DND-41 (cell line): Measurements from ENCODE around the gene STARD7.

ENCODE experiments used
- ATAC-seq: fragments of 200-7000 bp; cut with Tn5 transposase; 3 replicates; pipeline ENCODE4 v1.9.1; 2021; ENCODE audit warnings: low read depth; ENCODE audit not compliant: insufficient read depth
- DNase-seq: peaks from one replicate; pipeline ENCODE4 v3.0.0-alpha.2; 2020
- H2AFZ ChIP-seq: 2 replicates; pipeline ENCODE4 v1.6.0; 2012; ENCODE audit warnings: low read depth, low read length
- H3K27ac ChIP-seq: 2 replicates; pipeline ENCODE4 v1.5.1; 2012; ENCODE audit warnings: low read length, inconsistent platforms
- H3K27me3 ChIP-seq: fragments of 200-600 bp; sonication (generic); 2 replicates; pipeline ENCODE4 v1.6.0; 2012; ENCODE audit warnings: low read length, mild to moderate bottlenecking, inconsistent platforms; ENCODE audit not compliant: insufficient read depth, poor library complexity
- H3K36me3 ChIP-seq: 2 replicates; pipeline ENCODE4 v1.5.1; 2012; ENCODE audit warnings: low read length, inconsistent platforms; ENCODE audit not compliant: insufficient read depth
- H3K4me1 ChIP-seq: 2 replicates; pipeline ENCODE4 v1.5.1; 2012; ENCODE audit warnings: mild to moderate bottlenecking, low read length; ENCODE audit not compliant: insufficient read depth
- H3K4me2 ChIP-seq: 2 replicates; pipeline ENCODE4 v1.6.0; 2012; ENCODE audit warnings: mild to moderate bottlenecking, moderate library complexity, low read length, inconsistent platforms; ENCODE audit not compliant: insufficient read depth
- H3K4me3 ChIP-seq, 2 experiments: fragments of 200-600 bp in 1 of 2; shearing (Covaris generic) in 1 of 2; 2 replicates each; pipeline ENCODE4 v1.5.1; 2012 to 2016; ENCODE audit warnings: inconsistent platforms in 2 of 2, low read length in 2 of 2, mild to moderate bottlenecking in 2 of 2, low read depth in 1 of 2, moderate library complexity in 1 of 2
- H3K79me2 ChIP-seq: 2 replicates; pipeline ENCODE4 v1.6.0; 2012; ENCODE audit warnings: low read length, inconsistent platforms; ENCODE audit not compliant: insufficient read depth
- H3K9ac ChIP-seq: 2 replicates; pipeline ENCODE4 v1.6.0; 2012; ENCODE audit warnings: low read depth, mild to moderate bottlenecking, inconsistent platforms, low read length, moderate library complexity
- H3K9me3 ChIP-seq: 2 replicates; pipeline ENCODE4 v1.5.1; 2012; ENCODE audit warnings: low read length, moderate library complexity, mild to moderate bottlenecking, inconsistent platforms; ENCODE audit not compliant: insufficient read depth, severe bottlenecking
- H4K20me1 ChIP-seq: 2 replicates; pipeline ENCODE4 v1.6.0; 2012; ENCODE audit warnings: low read length; ENCODE audit not compliant: insufficient read depth
- EZH2 ChIP-seq: IDR thresholded peaks from 3 replicates; pipeline ENCODE4 v1.6.1; 2012; ENCODE audit warnings: borderline replicate concordance, low read depth, mild to moderate bottlenecking, moderate library complexity, low read length, inconsistent platforms; ENCODE audit not compliant: severe bottlenecking
- TF ChIP-seq, protein P1 (sequence below): IDR thresholded peaks from 2 replicates; pipeline ENCODE4 v1.5.1; 2012; ENCODE audit warnings: borderline replicate concordance, low read length, moderate library complexity, mild to moderate bottlenecking; ENCODE audit not compliant: poor library complexity, severe bottlenecking; ENCODE audit errors: extremely low read depth

The STARD7 gene

DNA sequence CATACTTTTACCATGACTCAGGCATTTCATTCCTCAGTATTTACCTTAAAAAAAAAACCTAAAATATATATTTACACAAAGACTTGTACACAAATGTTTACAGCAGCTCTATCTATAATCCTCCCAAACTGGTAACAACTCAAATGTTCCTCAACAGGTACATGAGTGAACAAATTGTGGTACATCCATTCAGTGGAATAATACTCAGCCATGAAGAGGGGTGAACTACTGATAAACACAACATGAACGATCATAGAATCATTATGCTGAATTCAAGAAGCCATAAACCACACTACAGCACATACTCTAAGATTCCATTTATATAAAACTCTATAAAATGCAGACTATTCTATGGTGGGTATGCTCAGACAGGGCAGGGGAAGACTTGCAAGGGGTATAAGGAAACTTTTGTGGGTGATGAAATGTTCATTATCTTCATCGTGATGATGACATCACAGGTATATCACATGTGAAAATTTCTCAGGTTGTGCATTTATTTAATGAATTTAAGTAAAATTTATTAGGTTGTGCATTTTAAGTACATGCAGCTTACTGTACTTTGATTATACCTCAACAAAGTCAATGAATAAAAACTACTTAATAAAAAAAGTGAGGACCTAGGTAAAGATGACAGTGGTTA is 38.6 kb downstream of the STARD7 start:
- Histone ChIP-seq H3K27ac (no peak overlapping the region), H2AFZ (no peak overlapping the region), H3K36me3 (no peaks in the 10 kb centered on the region), H3K4me1 (peaks cover 6% of the 10 kb centered on the region), H3K9ac (no peak overlapping the region), H3K4me2 (no peak overlapping the region), H3K4me3 (no peak overlapping the region), H3K27me3 (no peaks in the 10 kb centered on the region), H4K20me1 (no peaks in the 10 kb centered on the region), H3K9me3 (peaks cover 3% of the 10 kb centered on the region), H3K79me2 (no peaks in the 10 kb centered on the region)
- DNase-seq, result no peak
- TF ChIP-seq, protein P1, sequence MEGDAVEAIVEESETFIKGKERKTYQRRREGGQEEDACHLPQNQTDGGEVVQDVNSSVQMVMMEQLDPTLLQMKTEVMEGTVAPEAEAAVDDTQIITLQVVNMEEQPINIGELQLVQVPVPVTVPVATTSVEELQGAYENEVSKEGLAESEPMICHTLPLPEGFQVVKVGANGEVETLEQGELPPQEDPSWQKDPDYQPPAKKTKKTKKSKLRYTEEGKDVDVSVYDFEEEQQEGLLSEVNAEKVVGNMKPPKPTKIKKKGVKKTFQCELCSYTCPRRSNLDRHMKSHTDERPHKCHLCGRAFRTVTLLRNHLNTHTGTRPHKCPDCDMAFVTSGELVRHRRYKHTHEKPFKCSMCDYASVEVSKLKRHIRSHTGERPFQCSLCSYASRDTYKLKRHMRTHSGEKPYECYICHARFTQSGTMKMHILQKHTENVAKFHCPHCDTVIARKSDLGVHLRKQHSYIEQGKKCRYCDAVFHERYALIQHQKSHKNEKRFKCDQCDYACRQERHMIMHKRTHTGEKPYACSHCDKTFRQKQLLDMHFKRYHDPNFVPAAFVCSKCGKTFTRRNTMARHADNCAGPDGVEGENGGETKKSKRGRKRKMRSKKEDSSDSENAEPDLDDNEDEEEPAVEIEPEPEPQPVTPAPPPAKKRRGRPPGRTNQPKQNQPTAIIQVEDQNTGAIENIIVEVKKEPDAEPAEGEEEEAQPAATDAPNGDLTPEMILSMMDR, result no peak
- TF ChIP-seq EZH2, result no peak
- no peak for ATAC-seq

- no peak overlapping the region for H3K4me3 ChIP-seq
- no peak for TF ChIP-seq EZH2
- TF ChIP-seq, protein P1, result no peak
- H3K27me3 ChIP-seq, result no peaks in the 10 kb centered on the region
- H3K4me1 ChIP-seq, result peaks cover 27% of the 10 kb centered on the region
- H2AFZ ChIP-seq, result no peak overlapping the region
- ATAC-seq (no peak), DNase-seq (no peak)
- no peak overlapping the region for H3K4me2 ChIP-seq
- no peaks in the 10 kb centered on the region for H3K36me3 ChIP-seq
- peaks cover 3% of the 10 kb centered on the region for H3K9me3 ChIP-seq
- no peak overlapping the region for H3K27ac ChIP-seq
- no peaks in the 10 kb centered on the region for H3K79me2 ChIP-seq
- H4K20me1 ChIP-seq, result no peaks in the 10 kb centered on the region
- H3K9ac ChIP-seq, result no peak overlapping the region
These were observed 41.1 kb downstream of the STARD7 start for GRCh38 chr2:96167407-96168013.

- no peaks in the 10 kb centered on the region for H3K36me3 ChIP-seq
- peak overlapping the region; percentile 97 for H3K27ac ChIP-seq
- H3K9ac ChIP-seq, result peak overlapping the region; percentile 60
- no peaks in the 10 kb centered on the region for H3K9me3 ChIP-seq
- peaks cover 29% of the 10 kb centered on the region for H3K4me1 ChIP-seq
- H3K79me2 ChIP-seq, result no peaks in the 10 kb centered on the region
- peak overlapping the region; percentile 52 for H2AFZ ChIP-seq
- H3K27me3 ChIP-seq, result no peaks in the 10 kb centered on the region
- DNase-seq, result peak; percentile 85
- H3K4me3 ChIP-seq, result peak overlapping the region in 1 of 2 experiments; percentile 37; a peak in 2 of 4 replicates
- H4K20me1 ChIP-seq, result no peaks in the 10 kb centered on the region
- TF ChIP-seq, protein P1, result peak; percentile 38
- no peak for TF ChIP-seq EZH2
- peak; percentile 81 for ATAC-seq
- peak overlapping the region; percentile 56 for H3K4me2 ChIP-seq
These were observed 44.0 kb downstream of the STARD7 start for GRCh38 chr2:96164459-96165184.
